Hypothalamus (tissue), 51 donors: ENCODE data around the gene DGKG.

Experiments used
- DNase-seq, 51 donors: peaks; one replicate each; lab custom pipeline; 2025; lab: John Stamatoyannopoulos, UW

Gene DGKG

GRCh38 chr3:186248850-186249249, 113.2 kb downstream of the DGKG start:
- no peak for DNase-seq

- DNase-seq: peak in 18 of 51 donors; percentile 3 to 33 (median 9)
These were observed 113.9 kb downstream of the DGKG start for GRCh38 chr3:186247821-186248814.

- no peak for DNase-seq
These were observed 115.1 kb downstream of the DGKG start for GRCh38 chr3:186246941-186247340.

- no peak for DNase-seq
These were observed 118.0 kb downstream of the DGKG start for GRCh38 chr3:186244016-186244415.

GRCh38 chr3:186241910-186242821, 119.9 kb downstream of the DGKG start:
- DNase-seq: peak in 42 of 51 donors; percentile 15 to 72 (median 45)

- peak in 11 of 51 donors; percentile 6 to 38 (median 18) for DNase-seq
These were observed 122.7 kb downstream of the DGKG start for GRCh38 chr3:186239321-186239720.

- DNase-seq: no peak
These were observed 124.1 kb downstream of the DGKG start for GRCh38 chr3:186237915-186238314.

- DNase-seq: no peak
These were observed 125.5 kb downstream of the DGKG start for GRCh38 chr3:186236357-186237020.

- DNase-seq: no peak
These were observed 126.5 kb downstream of the DGKG start for GRCh38 chr3:186235554-186235953.

GRCh38 chr3:186234152-186234551, 127.9 kb downstream of the DGKG start:
- DNase-seq: no peak

GRCh38 chr3:186226482-186226881, 135.6 kb downstream of the DGKG start:
- no peak for DNase-seq

GRCh38 chr3:186225603-186226002, 136.4 kb downstream of the DGKG start:
- no peak for DNase-seq

GRCh38 chr3:186224041-186224610, 137.9 kb downstream of the DGKG start:
- DNase-seq: no peak

GRCh38 chr3:186223476-186223875, 138.6 kb downstream of the DGKG start:
- no peak for DNase-seq

- no peak for DNase-seq
These were observed 140.2 kb downstream of the DGKG start for GRCh38 chr3:186221760-186222378.

- peak in 47 of 51 donors; percentile 8 to 83 (median 47) for DNase-seq
These were observed 141.0 kb downstream of the DGKG start for GRCh38 chr3:186220911-186221645.

GRCh38 chr3:186220365-186220764, 141.7 kb downstream of the DGKG start:
- peak in 2 of 51 donors; percentile 9 to 27 for DNase-seq

GRCh38 chr3:186219211-186219638, 142.8 kb downstream of the DGKG start:
- DNase-seq: peak in 15 of 51 donors; percentile 7 to 58 (median 22)

- no peak for DNase-seq
These were observed 143.6 kb downstream of the DGKG start for GRCh38 chr3:186218421-186218820.
